K562 (cell line): ENCODE results near the gene NETO1. TPM values are rescaled to one million over a fixed set of nuclear protein-coding genes. Genes with fewer than 3 reads are reported as not detected.

Experiments used
- ATAC-seq: fragments of 200-7000 bp; cut with Tn5 transposase; 3 replicates; pipeline ENCODE4 v1.9.1; 2020; ENCODE audit warnings: moderate library complexity
- BruUV-seq: library from RNA; stranded (reverse); fragments of 400-500 nt; replicated peaks from 2 replicates; lab custom pipeline; 2021; lab: Mats Ljungman, UMichigan
- CTCF ChIA-PET: fragments of 300-600 bp; formaldehyde crosslinking; extraction: SDS; loops from one replicate; lab custom pipeline; 2021; ENCODE audit warnings: low intra/inter-chr PET ratio; lab: Yijun Ruan, JAX
- POLR2A ChIA-PET: fragments of 300-600, 350-650 bp; sonication (Branson Sonifier 250); formaldehyde crosslinking; extraction: SDS; loops from one replicate; lab custom pipeline; 2021; ENCODE audit warnings: antibody characterized with exemption, inconsistent platforms; lab: Yijun Ruan, JAX
- DNase-seq, 4 experiments: peaks; one replicate each; pipeline versions ENCODE4 v3.0.0 to v3.0.0-alpha.2; 2011 to 2018; ENCODE audit warnings: low spot score in 3 of 4, mixed read lengths in 3 of 4; ENCODE audit errors: extremely low read depth in 1 of 4
- FAIRE-seq: peaks from 2 replicates; lab custom pipeline; 2011; peaks lifted over from hg19 to GRCh38; lab: Jason Lieb, UNC
- H2AFZ ChIP-seq: 2 replicates; pipeline ENCODE4 v1.6.0; 2011; ENCODE audit warnings: low read depth, low read length, control low read depth, inconsistent platforms
- H3K27ac ChIP-seq: fragments of 200-600 bp; 3 replicates; pipeline ENCODE4 v1.8.0; 2011; ENCODE audit warnings: low read depth, mild to moderate bottlenecking, control low read depth, inconsistent platforms, low read length, moderate library complexity, mixed read lengths; ENCODE audit errors: extremely low read depth
- H3K27me3 ChIP-seq, 2 experiments: fragments of 300-600 bp in 1 of 2; 2 replicates in 1 of 2; 3 replicates in 1 of 2; pipeline versions ENCODE4 v1.6.0 to v1.8.0; 2011; ENCODE audit warnings: inconsistent platforms in 2 of 2, low read length in 2 of 2, mild to moderate bottlenecking in 1 of 2, mixed read lengths in 1 of 2, moderate library complexity in 1 of 2; ENCODE audit not compliant: control insufficient read depth in 2 of 2, insufficient read depth in 2 of 2
- H3K36me3 ChIP-seq: fragments of 300-600 bp; 3 replicates; pipeline ENCODE4 v1.8.0; 2011; ENCODE audit warnings: mild to moderate bottlenecking, low read length, inconsistent platforms; ENCODE audit not compliant: control insufficient read depth, insufficient read depth
- H3K4me1 ChIP-seq, 2 experiments: fragments of 200-600 bp in 1 of 2; replicated peaks in 1 of 2; 2 replicates in 1 of 2; 3 replicates in 1 of 2; pipeline versions ENCODE4 v1.5.1 to v1.8.0; 2011; ENCODE audit warnings: inconsistent platforms in 2 of 2, low read length in 2 of 2, mild to moderate bottlenecking in 1 of 2, mixed read lengths in 1 of 2, moderate library complexity in 1 of 2; ENCODE audit not compliant: control insufficient read depth in 2 of 2, insufficient read depth in 2 of 2
- H3K4me2 ChIP-seq: 2 replicates; pipeline ENCODE4 v1.6.1; 2011; ENCODE audit warnings: low read length, control low read depth, inconsistent platforms, mixed read lengths; ENCODE audit not compliant: insufficient read depth
- H3K4me3 ChIP-seq: fragments of 200-600 bp; sonication (generic), shearing (Covaris generic); 2 replicates; pipeline ENCODE4 v1.5.1; 2016; ENCODE audit warnings: control low read depth, inconsistent platforms
- H3K79me2 ChIP-seq: fragments of 200-600 bp; 3 replicates; pipeline ENCODE4 v1.8.0; 2011; ENCODE audit warnings: low read length, inconsistent platforms; ENCODE audit not compliant: control insufficient read depth, insufficient read depth
- H3K9ac ChIP-seq, 2 experiments: 2 replicates each; pipeline versions ENCODE4 v1.6.0 to v1.6.1; 2011; ENCODE audit warnings: low read depth in 2 of 2, low read length in 2 of 2, control low read depth in 1 of 2, inconsistent platforms in 1 of 2, mild to moderate bottlenecking in 1 of 2, mixed read lengths in 1 of 2; ENCODE audit not compliant: insufficient read depth in 1 of 2
- H3K9me1 ChIP-seq: one replicate; pipeline ENCODE4 v1.6.0; 2011; ENCODE audit warnings: inconsistent platforms, mild to moderate bottlenecking, low read length, moderate library complexity; ENCODE audit not compliant: control insufficient read depth, insufficient read depth
- H3K9me3 ChIP-seq: replicated peaks from 2 replicates; pipeline ENCODE4 v1.5.1; 2011; ENCODE audit warnings: low read depth, low read length, inconsistent platforms; ENCODE audit not compliant: control insufficient read depth, insufficient read depth
- H4K20me1 ChIP-seq: replicated peaks from 2 replicates; pipeline ENCODE4 v1.6.1; 2011; ENCODE audit warnings: low read length, inconsistent platforms, mixed read lengths; ENCODE audit not compliant: control insufficient read depth, insufficient read depth
- ARID3B ChIP-seq: fragments of 250-450 bp; sonication (Bioruptor Pico); IDR thresholded peaks from 2 replicates; pipeline ENCODE4 v1.4.0; 2020; ENCODE audit warnings: borderline replicate concordance
- CBX3 ChIP-seq, 2 experiments: IDR thresholded peaks; 1 replicate in 1 of 2; 2 replicates in 1 of 2; pipeline ENCODE4 v1.6.1; 2012; ENCODE audit warnings: inconsistent platforms in 2 of 2, low read length in 2 of 2, borderline replicate concordance in 1 of 2, control low read depth in 1 of 2
- HDAC8 ChIP-seq: fragments of 450-650 bp; IDR thresholded peaks from 2 replicates; pipeline ENCODE4 v1.6.1; 2016; ENCODE audit warnings: mild to moderate bottlenecking, missing genetic modification characterization, moderate library complexity, missing compliant biosample characterization
- ID3 ChIP-seq, 2 experiments: fragments of 250-450 bp in 1 of 2; fragments of 450-650 bp in 1 of 2; sonication (Bioruptor Pico) in 1 of 2; IDR thresholded peaks; 2 replicates each; pipeline versions ENCODE4 v1.6.1 to v1.8.0; 2016 to 2021; ENCODE audit warnings: mild to moderate bottlenecking in 2 of 2, moderate library complexity in 2 of 2, missing compliant biosample characterization in 1 of 2, missing genetic modification characterization in 1 of 2
- ZBTB40 ChIP-seq, 2 experiments: fragments of 450-650 bp in 1 of 2; sonication (generic) in 1 of 2; formaldehyde crosslinking in 1 of 2; IDR thresholded peaks; 2 replicates each; pipeline versions ENCODE4 v1.7.1 to v1.9.0; 2016 to 2022; ENCODE audit warnings: inconsistent platforms in 1 of 2, mild to moderate bottlenecking in 1 of 2, missing genetic modification reagents in 1 of 2
- WGBS: fragments of 100-300 bp; shearing (Covaris generic); methylation state at CpG from one replicate; pipeline ENCODE4 v1.1.6; 2016; ENCODE audit warnings: low coverage, mixed read lengths; ENCODE audit not compliant: insufficient coverage; ENCODE audit errors: missing lambda C conversion rate; 5-methylcytosine and 5-hydroxymethylcytosine counted together
- in situ Hi-C: fragments of 300-500 bp; cut with MboI; formaldehyde crosslinking; loops from 4 replicates; pipeline ENCODE4 v1.15.0; 2018; ENCODE audit warnings: inconsistent platforms, mixed read lengths
- intact Hi-C: fragments of 100-400 bp; cut with micrococcal nuclease; formaldehyde crosslinking; loops from 2 replicates; pipeline ENCODE4 v1.14.2; 2022
- polyA plus RNA-seq, 8 experiments: library from polyadenylated mRNA; depleted of rRNA in 4 of 8; stranded (reverse) in 5 of 8; unstranded in 3 of 8; fragments of >200 nt; fragmentation: Nextera tagmentation in 2 of 8; fragmentation: Illumina TruSeq in 1 of 8; extraction: Ambion mirVana in 2 of 8; extraction: Trizol in 1 of 8; gene quantifications; 2 replicates each; pipeline versions ENCODE4 v1.2.1 to v1.2.3, GENCODE V29; 2011 to 2014; ENCODE audit warnings: inconsistent platforms in 1 of 8, missing spikeins in 1 of 8
- total RNA-seq, 7 experiments: library from RNA; depleted of rRNA in 6 of 7; stranded (reverse); fragments of >200 nt in 6 of 7; fragmentation: Illumina TruSeq in 2 of 7; extraction: Trizol in 2 of 7; gene quantifications; 2 replicates each; pipeline versions ENCODE4 v1.2.1 to v1.2.3, GENCODE V29; 2011 to 2021; ENCODE audit warnings: low replicate concordance in 1 of 7

NETO1 gene
- total and polyA plus RNA-seq, 9 of the 15 experiments (the other 6 are each of a cell fraction or from before 2014, with no cell fraction given) = not detected

- 0% methylated on average over 5 of the region's 5 CpGs for WGBS
- no peaks in the 10 kb centered on the region for H3K9me3 ChIP-seq
- no peak for FAIRE-seq
- TF ChIP-seq ZBTB40 (IDR thresholded peaks at IDR 0.05) (no peak), ZBTB40 (CRISPR knock-in tag; IDR thresholded peaks at IDR 0.05) (no peak), HDAC8 (tag) (no peak), CBX3 (IDR thresholded peaks at IDR 0.05; ENCODE audit: borderline replicate concordance in 1 of 2, low read length in 2 of 2) (no peak), ARID3B (CRISPR knock-in tag) (no peak), ID3 (CRISPR knock-in tag; IDR thresholded peaks at IDR 0.05) (no peak), ID3 (tag; IDR thresholded peaks at IDR 0.05) (no peak)
Observed at GRCh38 chr18:72871091-72871490, 3.3 kb upstream of the NETO1 start.

More at GRCh38 chr18:72871091-72871490, 3.3 kb upstream of the NETO1 start:
- Histone ChIP-seq H3K9me1 (no peaks in the 10 kb centered on the region), H3K4me3 (no peak overlapping the region), H3K9ac (no peak overlapping the region), H3K27me3 (no peaks in the 10 kb centered on the region), H3K79me2 (no peaks in the 10 kb centered on the region), H2AFZ (no peak overlapping the region), H3K27ac (no peak overlapping the region), H3K4me1 (no peaks in the 10 kb centered on the region), H3K4me2 (no peak overlapping the region), H4K20me1 (no peaks in the 10 kb centered on the region), H3K36me3 (no peaks in the 10 kb centered on the region)
- ChIA-PET POLR2A (no interaction called here), CTCF (no interaction called here)
- no peak for DNase-seq
- intact Hi-C loops = no loop called here
- in situ Hi-C loops = no loop called here
- no peak for ATAC-seq
- BruUV-seq = no TSS peak
